Left ventricle myocardium inferior (tissue), 1 donor: ENCODE results near the gene EOMES. TPM values are rescaled to one million over a fixed set of nuclear protein-coding genes. Genes with fewer than 3 reads are reported as not detected.

Source experiments
- DNase-seq: peaks from one replicate; pipeline ENCODE4 v3.0.0-alpha.2; 2020
- H3K27ac ChIP-seq: fragments of 200-600 bp; replicated peaks from 2 replicates; pipeline ENCODE4 v1.8.0; 2021
- H3K27me3 ChIP-seq: fragments of 200-600 bp; 2 replicates; pipeline ENCODE4 v1.8.0; 2021; ENCODE audit warnings: low read depth
- H3K36me3 ChIP-seq: fragments of 200-600 bp; 2 replicates; pipeline ENCODE4 v1.8.0; 2021
- H3K4me1 ChIP-seq: fragments of 200-600 bp; 2 replicates; pipeline ENCODE4 v1.8.0; 2021
- H3K4me3 ChIP-seq: fragments of 200-600 bp; 2 replicates; pipeline ENCODE4 v1.8.0; 2021; ENCODE audit warnings: mild to moderate bottlenecking, moderate library complexity
- H3K9me3 ChIP-seq: fragments of 200-600 bp; replicated peaks from 2 replicates; pipeline ENCODE4 v1.8.0; 2021
- CTCF ChIP-seq: fragments of 200-600 bp; IDR thresholded peaks from 2 replicates; pipeline ENCODE4 v1.8.0; 2021; ENCODE audit warnings: antibody characterized with exemption, mild to moderate bottlenecking, borderline replicate concordance
- intact Hi-C: fragments of 100-400 bp; cut with micrococcal nuclease; formaldehyde crosslinking; loops from one replicate; pipeline ENCODE4 v1.11.0; 2022
- total RNA-seq: library from RNA; stranded (reverse); fragmentation: NEBNext Ultra II Directional; extraction: Animal tissue kit (Norgen Biotek cat#: 25700); gene quantifications from one replicate; pipeline ENCODE4 v1.2.1, GENCODE V29; 2021
- donor health status: DM: no; HTN: yes; CAD: no; lungs with severe emphysema.

The EOMES gene
- total RNA-seq, 1 donor from 2014 or later: 0.14 TPM

GRCh38 chr3:27708250-27708649 lies 13.9 kb downstream of the EOMES start:
- Histone ChIP-seq H3K4me3 (no peak overlapping the region), H3K27me3 (peaks cover 54% of the 10 kb centered on the region), H3K4me1 (peaks cover 15% of the 10 kb centered on the region), H3K36me3 (no peaks in the 10 kb centered on the region), H3K9me3 (no peaks in the 10 kb centered on the region), H3K27ac (no peak overlapping the region)
- no peak for DNase-seq
- TF ChIP-seq CTCF: no peak
- intact Hi-C loops: no loop called here

- Histone ChIP-seq H3K9me3 (peaks cover 14% of the 10 kb centered on the region), H3K27ac (no peak overlapping the region), H3K27me3 (no peaks in the 10 kb centered on the region), H3K4me1 (no peaks in the 10 kb centered on the region), H3K4me3 (no peak overlapping the region), H3K36me3 (no peaks in the 10 kb centered on the region)
- intact Hi-C loops: no loop called here
- DNase-seq: no peak
- no peak for TF ChIP-seq CTCF
These were observed 23.1 kb downstream of the EOMES start for GRCh38 chr3:27699067-27699466.

- TF ChIP-seq CTCF: no peak
- no peak for DNase-seq
- H3K27ac ChIP-seq: no peak overlapping the region
- H3K36me3 ChIP-seq: no peaks in the 10 kb centered on the region
- no peak overlapping the region for H3K4me3 ChIP-seq
- no peaks in the 10 kb centered on the region for H3K4me1 ChIP-seq
- H3K27me3 ChIP-seq: no peaks in the 10 kb centered on the region
- H3K9me3 ChIP-seq: peaks cover 14% of the 10 kb centered on the region
- intact Hi-C loops: no loop called here
These were observed 25.2 kb downstream of the EOMES start for GRCh38 chr3:27696906-27697305.

GRCh38 chr3:27695636-27696035 lies 26.5 kb downstream of the EOMES start:
- intact Hi-C loops: no loop called here
- Histone ChIP-seq H3K4me3 (no peak overlapping the region), H3K27me3 (no peaks in the 10 kb centered on the region), H3K4me1 (no peaks in the 10 kb centered on the region), H3K27ac (no peak overlapping the region), H3K9me3 (peaks cover 24% of the 10 kb centered on the region), H3K36me3 (no peaks in the 10 kb centered on the region)
- no peak for DNase-seq
- no peak for TF ChIP-seq CTCF

- intact Hi-C loops: loop anchor here (10.0 kb wide), 1 partner anchor 373 kb away; no protein-coding TSS in a partner anchor
- Histone ChIP-seq H3K27ac (no peak overlapping the region), H3K4me3 (no peak overlapping the region), H3K36me3 (no peaks in the 10 kb centered on the region), H3K9me3 (peaks cover 27% of the 10 kb centered on the region), H3K4me1 (no peaks in the 10 kb centered on the region), H3K27me3 (no peaks in the 10 kb centered on the region)
- no peak for DNase-seq
- TF ChIP-seq CTCF: no peak
These were observed 34.1 kb downstream of the EOMES start for GRCh38 chr3:27688053-27688452.

- H3K27ac ChIP-seq: no peak overlapping the region
- intact Hi-C loops: loop anchor here (10.0 kb wide), 1 partner anchor 372 kb away; no protein-coding TSS in a partner anchor
- no peak for TF ChIP-seq CTCF
- H3K27me3 ChIP-seq: no peaks in the 10 kb centered on the region
- H3K9me3 ChIP-seq: peaks cover 26% of the 10 kb centered on the region
- no peak for DNase-seq
- no peak overlapping the region for H3K4me3 ChIP-seq
- H3K4me1 ChIP-seq: no peaks in the 10 kb centered on the region
- H3K36me3 ChIP-seq: no peaks in the 10 kb centered on the region
These were observed 35.5 kb downstream of the EOMES start for GRCh38 chr3:27686642-27687041.
